GM23248 (cell line): ENCODE results near the gene MRPL45. TPM values are rescaled to one million over a fixed set of nuclear protein-coding genes. Genes with fewer than 3 reads are reported as not detected.
"Not testable (repeated sequence)": the region's sequence is repeated elsewhere in the genome, so short reads cannot be mapped to it uniquely, and the experiment has no call there.

ENCODE experiments used
- DNase-seq: peaks from one replicate; pipeline ENCODE4 v3.0.0-alpha.2; 2015
- H2AFZ ChIP-seq: fragments of 200-600 bp; sonication (generic); 2 replicates; pipeline ENCODE4 v1.6.1; 2016; ENCODE audit warnings: antibody characterized with exemption
- H3F3A ChIP-seq: fragments of 200-600 bp; sonication (generic); 2 replicates; pipeline ENCODE4 v1.6.1; 2016; ENCODE audit warnings: mild to moderate bottlenecking, antibody characterized with exemption, mixed run types; ENCODE audit not compliant: insufficient read depth
- H3K27ac ChIP-seq: fragments of 200-600 bp; sonication (generic); 2 replicates; pipeline ENCODE4 v1.5.1; 2016; ENCODE audit warnings: mild to moderate bottlenecking
- H3K27me3 ChIP-seq: fragments of 200-600 bp; sonication (generic); replicated peaks from 2 replicates; pipeline ENCODE4 v1.6.1; 2016; ENCODE audit warnings: mild to moderate bottlenecking; ENCODE audit not compliant: insufficient read depth
- H3K36me3 ChIP-seq: fragments of 200-600 bp; sonication (generic); 2 replicates; pipeline ENCODE4 v1.6.1; 2016; ENCODE audit warnings: low read depth, mild to moderate bottlenecking
- H3K4me1 ChIP-seq: fragments of 200-600 bp; sonication (generic); 2 replicates; pipeline ENCODE4 v1.6.1; 2016; ENCODE audit warnings: mild to moderate bottlenecking; ENCODE audit not compliant: insufficient read depth
- H3K4me2 ChIP-seq: fragments of 200-600 bp; sonication (generic); one replicate; pipeline ENCODE4 v1.6.1; 2016; ENCODE audit warnings: mild to moderate bottlenecking; ENCODE audit not compliant: unreplicated experiment
- H3K4me3 ChIP-seq: fragments of 200-600 bp; sonication (generic); 2 replicates; pipeline ENCODE4 v1.5.1; 2016; ENCODE audit warnings: mild to moderate bottlenecking
- H3K79me2 ChIP-seq: fragments of 200-600 bp; sonication (generic); 2 replicates; pipeline ENCODE4 v1.6.1; 2016; ENCODE audit warnings: mild to moderate bottlenecking; ENCODE audit not compliant: insufficient read depth
- H3K9ac ChIP-seq: fragments of 200-600 bp; sonication (generic); 2 replicates; pipeline ENCODE4 v1.6.1; 2016; ENCODE audit warnings: mild to moderate bottlenecking
- H3K9me2 ChIP-seq: fragments of 200-600 bp; sonication (generic); 2 replicates; pipeline ENCODE4 v1.6.1; 2016; ENCODE audit warnings: mixed run types, mild to moderate bottlenecking, moderate library complexity; ENCODE audit not compliant: insufficient read depth
- H3K9me3 ChIP-seq: fragments of 200-600 bp; sonication (generic); one replicate; pipeline ENCODE4 v1.6.1; 2017; ENCODE audit warnings: low read depth
- H4K20me1 ChIP-seq: fragments of 200-600 bp; sonication (generic); 2 replicates; pipeline ENCODE4 v1.6.0; 2016; ENCODE audit not compliant: insufficient read depth
- WGBS, 2 experiments: methylation state at CpG; one replicate each; pipeline ENCODE4 v1.1.6; 2015 to 2017; ENCODE audit warnings: low lambda C conversion rate in 2 of 2, low coverage in 1 of 2; ENCODE audit errors: missing lambda C conversion rate in 2 of 2; 5-methylcytosine and 5-hydroxymethylcytosine counted together
- in situ Hi-C: fragments of 300-500 bp; cut with MboI; formaldehyde crosslinking; loops from 2 replicates; pipeline ENCODE4 v1.15.0; 2020
- polyA plus RNA-seq: library from polyadenylated mRNA; unstranded; fragments of >200 nt; fragmentation: Nextera tagmentation; extraction: Ambion mirVana; gene quantifications from 2 replicates; pipeline ENCODE4 v1.2.1, GENCODE V29; 2016
- total RNA-seq: library from RNA; depleted of rRNA; stranded (reverse); fragments of >200 nt; shearing (Covaris generic); gene quantifications from 2 replicates; pipeline ENCODE4 v1.2.3, GENCODE V29; 2014

Gene MRPL45
- total and polyA plus RNA-seq, 2 experiments from 2014 or later = 32.0 to 42.6 TPM

DNA sequence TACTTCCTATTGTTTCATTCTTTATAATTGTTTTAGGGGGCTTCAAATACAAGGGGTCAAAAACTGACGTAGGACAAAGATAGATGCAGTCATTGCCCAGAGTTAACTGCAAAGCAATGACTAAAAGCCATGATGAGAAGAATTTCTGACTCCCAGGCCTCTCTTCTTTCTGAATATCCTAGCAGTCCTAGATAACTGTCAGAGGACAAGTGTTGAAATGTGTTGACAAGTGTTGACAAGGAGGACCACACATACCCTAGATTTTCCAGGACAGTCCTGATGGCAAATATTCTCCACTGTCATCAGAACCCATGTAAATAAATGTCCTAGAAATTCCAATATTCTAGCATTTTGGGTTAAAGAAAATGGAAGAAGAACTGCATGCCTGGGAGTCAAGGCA lies 27.9 kb upstream of the MRPL45 start:
- H3K4me2 ChIP-seq, in situ Hi-C loops, H3K4me3 ChIP-seq, H3K9ac ChIP-seq, H4K20me1 ChIP-seq, H3K9me3 ChIP-seq, H3F3A ChIP-seq, H3K9me2 ChIP-seq, H3K27ac ChIP-seq, H3K4me1 ChIP-seq, H3K36me3 ChIP-seq, H3K79me2 ChIP-seq, H3K27me3 ChIP-seq, H2AFZ ChIP-seq, DNase-seq: not testable (repeated sequence)
- WGBS, 2 experiments = 83 to 93% methylated on average over 1 of the region's 1 CpG

DNA sequence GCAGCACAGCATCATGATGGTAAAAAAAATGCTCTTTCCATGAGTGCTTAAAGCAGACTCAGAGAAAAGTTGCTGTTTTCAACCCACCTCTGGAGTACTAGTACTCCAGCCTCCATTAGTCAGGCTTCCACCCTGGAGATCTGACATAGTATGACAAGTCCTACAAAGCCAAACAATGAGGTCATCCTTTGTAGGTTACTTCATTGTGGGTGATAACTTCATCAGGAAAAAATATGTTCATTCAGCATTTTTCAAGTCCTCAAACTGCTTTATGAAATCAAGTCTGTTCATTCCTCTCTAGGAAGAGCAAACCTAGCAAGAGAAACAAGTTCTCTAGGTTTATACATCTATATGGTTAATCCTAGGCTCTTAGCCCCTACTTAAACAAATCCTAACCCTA lies 27.4 kb upstream of the MRPL45 start:
- H3K9me3 ChIP-seq, in situ Hi-C loops, H4K20me1 ChIP-seq, H3K36me3 ChIP-seq, H3K9me2 ChIP-seq, H3K79me2 ChIP-seq, H2AFZ ChIP-seq, H3K4me3 ChIP-seq, H3K27ac ChIP-seq, H3K4me1 ChIP-seq, H3K4me2 ChIP-seq, H3K27me3 ChIP-seq, H3F3A ChIP-seq, H3K9ac ChIP-seq: not testable (repeated sequence)
- peak; percentile 38 for DNase-seq

DNA sequence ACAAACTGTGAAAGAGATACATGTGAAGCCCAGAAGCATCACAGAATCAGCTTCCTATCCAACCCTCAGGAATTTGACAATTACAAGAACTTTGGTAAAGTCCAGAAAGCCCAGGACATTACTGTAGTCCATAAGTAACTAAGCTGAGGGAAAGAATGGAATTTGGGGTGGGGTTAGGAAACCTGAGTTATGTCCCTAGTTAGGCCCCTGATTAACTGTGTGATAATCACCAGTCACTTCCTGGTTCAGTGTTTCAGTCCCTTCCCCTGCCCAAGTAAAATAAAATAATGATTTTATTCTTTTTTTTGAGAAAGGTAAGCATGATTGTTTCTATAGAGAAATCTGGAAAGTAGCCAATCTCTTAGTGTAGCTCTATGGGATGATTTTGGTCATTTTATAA lies 11.0 kb upstream of the MRPL45 start:
- H3K79me2 ChIP-seq, in situ Hi-C loops, H3K9ac ChIP-seq, H3K4me2 ChIP-seq, H3K9me3 ChIP-seq, H3F3A ChIP-seq, H4K20me1 ChIP-seq, DNase-seq, H3K27me3 ChIP-seq, H3K4me3 ChIP-seq, H3K9me2 ChIP-seq, H3K36me3 ChIP-seq, H2AFZ ChIP-seq: not testable (repeated sequence)
- Histone ChIP-seq H3K27ac (peak overlapping the region; percentile 61), H3K4me1 (peaks cover 13% of the 10 kb centered on the region; the same call in 1 of the 2 replicates)

DNA sequence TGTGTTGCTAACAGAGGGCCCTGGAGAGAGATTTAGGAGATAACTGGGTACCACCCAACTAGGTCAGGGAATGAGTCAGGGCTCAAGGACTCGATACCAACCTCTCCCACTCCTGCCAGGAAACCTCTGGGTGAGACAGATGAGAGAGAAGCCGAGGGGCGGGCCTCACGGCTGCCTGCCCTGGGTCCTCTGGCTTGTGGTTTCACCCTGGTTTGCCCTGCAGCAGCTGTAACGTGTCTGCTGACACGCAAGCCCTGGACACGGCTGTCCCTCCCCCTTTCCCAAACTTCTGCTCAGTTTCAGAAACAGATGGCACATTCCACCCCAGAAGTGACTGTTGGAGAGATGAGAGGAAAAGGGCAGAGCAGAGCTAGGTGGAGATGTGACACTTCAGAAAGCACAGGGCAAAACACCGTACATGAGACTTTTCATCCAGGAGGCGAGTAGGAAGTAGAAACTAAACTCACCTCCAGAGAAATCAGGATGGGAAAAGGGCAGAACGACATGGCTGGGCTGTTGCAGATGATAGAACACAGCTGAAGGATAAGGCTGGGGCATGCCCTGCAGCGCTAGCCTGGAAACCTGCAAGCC lies 10.4 kb upstream of the MRPL45 start:
- peak overlapping the region; percentile 65 for H3K4me2 ChIP-seq
- H3K27me3 ChIP-seq, H4K20me1 ChIP-seq, H3K9me3 ChIP-seq, H3K36me3 ChIP-seq, H3K9me2 ChIP-seq, H3F3A ChIP-seq, H3K79me2 ChIP-seq, in situ Hi-C loops: not testable (repeated sequence)
- peak overlapping the region; percentile 43; the same call in 1 of the 2 replicates for H2AFZ ChIP-seq
- 7% methylated on average over 11 of the region's 11 CpGs for WGBS, 2 experiments
- H3K9ac ChIP-seq = peak overlapping the region; percentile 34
- H3K27ac ChIP-seq = peak overlapping the region; percentile 61
- DNase-seq = peak; percentile 81
- H3K4me1 ChIP-seq = peaks cover 13% of the 10 kb centered on the region; the same call in 1 of the 2 replicates
- H3K4me3 ChIP-seq = peak overlapping the region; percentile 43

DNA sequence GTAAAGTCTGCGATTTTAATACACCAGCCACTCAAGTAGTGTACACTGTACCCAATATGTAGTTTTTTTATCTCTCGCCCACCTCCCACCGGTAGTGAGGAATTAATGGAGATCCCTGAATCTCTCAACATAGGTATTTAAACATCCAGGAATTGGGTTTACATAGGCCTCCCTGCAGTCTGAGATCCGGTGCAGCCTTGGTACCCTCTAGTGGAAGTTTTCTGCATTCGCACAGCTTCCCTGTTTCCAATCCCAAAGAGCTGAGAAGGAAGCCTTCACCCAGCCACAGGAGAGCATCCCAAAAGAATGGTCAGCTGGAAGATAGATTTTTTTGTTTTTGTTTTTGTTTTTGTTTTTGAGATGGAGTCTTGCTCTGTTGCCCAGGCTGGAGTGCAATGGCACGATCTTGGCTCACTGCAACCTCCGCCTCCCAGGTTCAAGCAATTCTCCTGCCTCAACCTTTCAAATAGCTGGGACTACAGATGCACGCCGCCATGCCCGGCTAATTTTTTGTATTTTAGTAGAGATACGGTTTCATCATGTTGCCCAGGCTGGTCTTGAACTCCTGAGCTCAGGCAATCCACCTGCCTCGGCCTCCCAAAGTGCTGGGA lies 8.6 kb upstream of the MRPL45 start:
- H3K9ac ChIP-seq, H3K27me3 ChIP-seq, H2AFZ ChIP-seq, H3K4me2 ChIP-seq, H3K27ac ChIP-seq, H3K4me3 ChIP-seq, H3K9me3 ChIP-seq, H3K79me2 ChIP-seq, H3F3A ChIP-seq, H3K9me2 ChIP-seq, H4K20me1 ChIP-seq, in situ Hi-C loops, H3K36me3 ChIP-seq: not testable (repeated sequence)
- H3K4me1 ChIP-seq = peaks cover 13% of the 10 kb centered on the region; the same call in 1 of the 2 replicates
- DNase-seq = peak; percentile 52
- 54 to 55% methylated on average over 9 to 10 of the region's 12 CpGs for WGBS, 2 experiments

DNA sequence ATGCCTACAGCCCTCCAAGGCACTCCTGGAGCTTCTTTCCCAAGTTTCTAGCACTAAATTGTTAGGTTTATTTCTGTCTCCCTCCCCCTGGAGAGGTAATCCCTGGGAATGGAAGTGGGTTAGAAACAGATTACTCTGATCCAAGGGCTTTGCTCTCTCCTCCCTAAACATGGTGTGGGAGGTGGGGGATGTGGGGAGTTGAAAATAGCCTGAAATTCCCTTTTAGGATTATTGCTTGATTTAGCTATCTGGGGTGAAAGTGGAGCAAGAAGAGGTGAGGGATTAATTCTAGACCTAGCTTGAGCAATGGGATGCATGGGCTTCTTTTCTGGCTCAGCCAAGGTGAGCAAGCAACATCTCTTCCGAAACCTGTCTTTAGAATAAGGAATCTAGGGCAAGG lies 7.2 kb upstream of the MRPL45 start:
- whole genome bisulfite sequencing, 2 experiments = 46 to 48% methylated on average over 1 of the region's 1 CpG
- in situ Hi-C loops, H3F3A ChIP-seq: not testable (repeated sequence)

DNA sequence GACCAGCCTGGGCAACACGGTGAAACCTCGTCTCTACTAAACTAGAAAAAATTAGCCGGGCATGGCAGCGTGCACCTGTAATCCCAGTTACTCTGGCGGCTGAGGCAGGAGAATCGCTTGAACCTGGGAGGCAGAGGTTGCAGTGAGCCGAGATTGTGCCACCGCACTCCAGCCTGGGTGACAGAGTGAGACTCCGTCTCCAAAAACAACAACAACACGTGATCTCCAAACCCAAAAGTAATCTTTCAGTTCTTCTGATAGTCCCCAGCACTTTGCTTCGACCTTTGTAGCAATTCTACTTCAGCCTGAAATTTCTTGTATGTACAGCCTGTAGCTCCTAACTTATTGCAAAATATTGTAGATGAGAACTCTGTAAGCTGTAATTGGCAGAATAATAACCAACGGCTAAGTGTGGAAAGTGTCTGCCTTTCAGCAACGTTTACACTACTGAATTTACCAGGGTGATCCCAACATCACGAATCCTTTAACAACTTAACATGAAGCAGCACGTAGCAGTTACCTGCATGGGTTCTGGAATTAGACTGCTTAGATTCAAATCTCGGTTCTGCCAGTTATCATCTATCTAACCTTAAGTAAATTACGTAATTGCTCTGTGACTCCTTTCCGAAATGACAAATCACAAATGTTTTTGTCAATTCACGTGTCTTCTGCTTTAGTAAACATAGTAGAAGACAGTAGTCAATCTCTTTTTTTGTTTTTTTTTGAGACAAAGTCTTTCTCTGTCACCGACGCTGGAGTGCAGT lies 1.2 kb upstream of the MRPL45 start:
- H3K36me3 ChIP-seq, in situ Hi-C loops, H3K27me3 ChIP-seq, H3K4me1 ChIP-seq, H3K79me2 ChIP-seq, H4K20me1 ChIP-seq, H3K9me2 ChIP-seq, H3F3A ChIP-seq, H3K9me3 ChIP-seq: not testable (repeated sequence)
- Histone ChIP-seq H3K9ac (peak overlapping the region; percentile 72), H3K4me3 (peak overlapping the region; percentile 81), H3K27ac (peak overlapping the region; percentile 61), H2AFZ (peak overlapping the region; percentile 76), H3K4me2 (peak overlapping the region; percentile 43)
- 44 to 45% methylated on average over 19 to 21 of the region's 21 CpGs for WGBS, 2 experiments
- DNase-seq = peak; percentile 57

More for the DNA sequence above, 7.2 kb upstream of the MRPL45 start:
- H2AFZ ChIP-seq, DNase-seq, H4K20me1 ChIP-seq, H3K36me3 ChIP-seq, H3K9ac ChIP-seq, H3K27me3 ChIP-seq, H3K79me2 ChIP-seq, H3K4me3 ChIP-seq, H3K27ac ChIP-seq, H3K9me2 ChIP-seq, H3K9me3 ChIP-seq, H3K4me2 ChIP-seq: not testable (repeated sequence)
- H3K4me1 ChIP-seq = peaks cover 13% of the 10 kb centered on the region; the same call in 1 of the 2 replicates
